C4-2B (cell line): ENCODE measurements around the gene MROH2A.

Experiments
- H3K27ac ChIP-seq: fragments of 450-650 bp; 2 replicates; pipeline ENCODE4 v1.5.1; 2017
- CTCF ChIP-seq: fragments of 450-650 bp; conservative IDR thresholded peaks from 2 replicates; pipeline ENCODE4 v1.5.1; 2017; ENCODE audit warnings: mild to moderate bottlenecking
- ZFX ChIP-seq: fragments of 450-650 bp; IDR thresholded peaks from 2 replicates; pipeline ENCODE4 v1.6.1; 2017

Gene MROH2A

GRCh38 chr2:233831011-233831721 is 53.0 kb downstream of the MROH2A start:
- no peak overlapping the region for H3K27ac ChIP-seq

GRCh38 chr2:233831861-233832260 is 53.7 kb downstream of the MROH2A start:
- TF ChIP-seq ZFX (no peak), CTCF (no peak)
- H3K27ac ChIP-seq = no peak overlapping the region

More at GRCh38 chr2:233831011-233831721, 53.0 kb downstream of the MROH2A start:
- no peak for TF ChIP-seq ZFX
- no peak for TF ChIP-seq CTCF

- TF ChIP-seq ZFX (no peak), CTCF (no peak)
- H3K27ac ChIP-seq = 0 out of 2 replicates have a peak overlapping the region, but pooled peaks have one; percentile 10
Observed at GRCh38 chr2:233832414-233832813, 54.3 kb downstream of the MROH2A start.

- H3K27ac ChIP-seq = 0 out of 2 replicates have a peak overlapping the region, but pooled peaks have one; percentile 10
Observed at GRCh38 chr2:233832869-233833311, 54.8 kb downstream of the MROH2A start.

GRCh38 chr2:233833345-233833744 is 55.2 kb downstream of the MROH2A start:
- TF ChIP-seq ZFX (no peak), CTCF (no peak)
- peak overlapping the region; percentile 10; the same call in 1 of the 2 replicates for H3K27ac ChIP-seq

More at GRCh38 chr2:233832869-233833311, 54.8 kb downstream of the MROH2A start:
- no peak for TF ChIP-seq CTCF
- TF ChIP-seq ZFX = no peak

- H3K27ac ChIP-seq = no peak overlapping the region
- no peak for TF ChIP-seq CTCF
- TF ChIP-seq ZFX = no peak
Observed at GRCh38 chr2:233835230-233836186, 57.4 kb downstream of the MROH2A start.

GRCh38 chr2:233836359-233836758 is 58.2 kb downstream of the MROH2A start:
- no peak overlapping the region for H3K27ac ChIP-seq

More at GRCh38 chr2:233836359-233836758, 58.2 kb downstream of the MROH2A start:
- TF ChIP-seq CTCF = no peak
- TF ChIP-seq ZFX = no peak
